Lower leg skin (tissue), 4 donors: ENCODE data around the gene SCAPER. TPM values are rescaled to one million over a fixed set of nuclear protein-coding genes. Genes with fewer than 3 reads are reported as not detected.

ENCODE experiments used
- DNase-seq, 2 donors: peaks; one replicate each; pipeline ENCODE4 v3.0.0-alpha.2; 2019; ENCODE audit warnings: low spot score in 2 of 2
- H3K4me3 ChIP-seq: fragments of 200-600 bp; sonication (generic); 2 replicates; pipeline ENCODE4 v1.5.1; 2017; ENCODE audit warnings: mild to moderate bottlenecking, low read depth; ENCODE audit not compliant: poor library complexity, severe bottlenecking
- POLR2A ChIP-seq, 2 donors: fragments of 450-650 bp; IDR thresholded peaks; one replicate each; pipeline ENCODE4 v1.6.1; 2016 to 2017; ENCODE audit warnings: antibody characterized with exemption in 2 of 2, mild to moderate bottlenecking in 1 of 2, moderate library complexity in 1 of 2
- WGBS, 2 donors: methylation state at CpG; one replicate each; pipeline ENCODE4 v1.1.5; 2018; 5-methylcytosine and 5-hydroxymethylcytosine counted together
- intact Hi-C: fragments of 100-400 bp; cut with DNase I; formaldehyde crosslinking; loops from one replicate; pipeline ENCODE4 v1.15.0; 2023; ENCODE audit warnings: low total_unique reads
- total RNA-seq, 4 donors: library from RNA; depleted of rRNA; stranded (reverse); fragments of >200 nt; gene quantifications; one replicate each; pipeline ENCODE4 v1.1.0, GENCODE V29; 2016
- TF ChIP-seq, protein P1 (sequence below), 3 donors: fragments of 450-650 bp; IDR thresholded peaks; one replicate each; pipeline ENCODE4 v1.5.1; 2016; ENCODE audit warnings: antibody characterized with exemption in 3 of 3, mild to moderate bottlenecking in 3 of 3, moderate library complexity in 2 of 3

SCAPER gene
- total RNA-seq, 4 donors from 2014 or later = 23.8 to 63.2 (median 32.9) TPM

DNA sequence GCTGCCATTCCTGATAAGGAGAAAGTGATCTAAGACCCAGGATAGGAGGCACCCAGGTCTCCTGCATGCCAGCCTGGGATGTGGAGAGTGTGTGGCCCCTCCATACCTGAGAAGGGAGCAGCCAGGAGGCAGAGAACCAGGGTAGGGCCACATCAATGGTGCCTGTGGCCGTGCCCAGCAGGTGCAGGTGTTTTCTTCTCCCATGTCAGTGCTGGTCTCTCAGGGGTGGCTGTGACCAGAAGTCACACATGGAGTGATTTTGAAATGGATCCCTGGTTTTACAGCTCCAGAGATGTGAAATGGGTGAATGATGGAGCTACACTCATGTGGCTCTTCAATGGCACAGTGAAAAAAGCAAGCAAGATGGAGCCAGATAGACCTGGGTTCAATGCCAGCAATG, 571.8 kb downstream of the SCAPER start:
- DNase-seq = peak in 1 of 2 donors; percentile 37
- intact Hi-C loops = no loop called here
- 100% methylated on average over 1 of the region's 1 CpG for WGBS, 2 donors
- no peak for TF ChIP-seq POLR2A (IDR thresholded peaks at IDR 0.05)
- TF ChIP-seq, protein P1, sequence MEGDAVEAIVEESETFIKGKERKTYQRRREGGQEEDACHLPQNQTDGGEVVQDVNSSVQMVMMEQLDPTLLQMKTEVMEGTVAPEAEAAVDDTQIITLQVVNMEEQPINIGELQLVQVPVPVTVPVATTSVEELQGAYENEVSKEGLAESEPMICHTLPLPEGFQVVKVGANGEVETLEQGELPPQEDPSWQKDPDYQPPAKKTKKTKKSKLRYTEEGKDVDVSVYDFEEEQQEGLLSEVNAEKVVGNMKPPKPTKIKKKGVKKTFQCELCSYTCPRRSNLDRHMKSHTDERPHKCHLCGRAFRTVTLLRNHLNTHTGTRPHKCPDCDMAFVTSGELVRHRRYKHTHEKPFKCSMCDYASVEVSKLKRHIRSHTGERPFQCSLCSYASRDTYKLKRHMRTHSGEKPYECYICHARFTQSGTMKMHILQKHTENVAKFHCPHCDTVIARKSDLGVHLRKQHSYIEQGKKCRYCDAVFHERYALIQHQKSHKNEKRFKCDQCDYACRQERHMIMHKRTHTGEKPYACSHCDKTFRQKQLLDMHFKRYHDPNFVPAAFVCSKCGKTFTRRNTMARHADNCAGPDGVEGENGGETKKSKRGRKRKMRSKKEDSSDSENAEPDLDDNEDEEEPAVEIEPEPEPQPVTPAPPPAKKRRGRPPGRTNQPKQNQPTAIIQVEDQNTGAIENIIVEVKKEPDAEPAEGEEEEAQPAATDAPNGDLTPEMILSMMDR (IDR thresholded peaks at IDR 0.05) = no peak
- no peak overlapping the region for H3K4me3 ChIP-seq

DNA sequence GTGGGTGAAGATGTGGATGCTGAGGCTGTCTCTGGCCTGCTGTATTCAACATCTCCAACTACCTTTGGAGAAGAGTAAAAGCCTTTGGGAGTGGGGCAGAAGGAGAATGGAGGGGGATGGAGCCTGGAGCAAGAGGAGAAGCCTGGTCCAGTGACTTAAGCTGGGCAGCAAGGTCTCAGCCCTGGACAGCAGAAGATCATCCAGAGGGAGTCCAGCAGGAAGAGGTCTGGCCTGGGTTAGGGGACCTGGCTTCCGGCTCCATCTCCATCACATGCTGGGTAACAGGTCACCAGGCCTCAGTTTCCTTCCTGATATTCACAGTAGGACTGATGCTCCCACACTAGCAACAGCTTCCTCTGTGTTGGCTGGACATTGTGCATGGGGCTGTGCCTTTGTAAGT, 572.3 kb downstream of the SCAPER start:
- 100% methylated on average over 1 of the region's 1 CpG for WGBS, 2 donors
- intact Hi-C loops = no loop called here
- peak in 1 of 2 donors; percentile 65 for DNase-seq
- H3K4me3 ChIP-seq = no peak overlapping the region
- no peak for TF ChIP-seq POLR2A (IDR thresholded peaks at IDR 0.05)
- TF ChIP-seq, protein P1 (IDR thresholded peaks at IDR 0.05) = no peak

DNA sequence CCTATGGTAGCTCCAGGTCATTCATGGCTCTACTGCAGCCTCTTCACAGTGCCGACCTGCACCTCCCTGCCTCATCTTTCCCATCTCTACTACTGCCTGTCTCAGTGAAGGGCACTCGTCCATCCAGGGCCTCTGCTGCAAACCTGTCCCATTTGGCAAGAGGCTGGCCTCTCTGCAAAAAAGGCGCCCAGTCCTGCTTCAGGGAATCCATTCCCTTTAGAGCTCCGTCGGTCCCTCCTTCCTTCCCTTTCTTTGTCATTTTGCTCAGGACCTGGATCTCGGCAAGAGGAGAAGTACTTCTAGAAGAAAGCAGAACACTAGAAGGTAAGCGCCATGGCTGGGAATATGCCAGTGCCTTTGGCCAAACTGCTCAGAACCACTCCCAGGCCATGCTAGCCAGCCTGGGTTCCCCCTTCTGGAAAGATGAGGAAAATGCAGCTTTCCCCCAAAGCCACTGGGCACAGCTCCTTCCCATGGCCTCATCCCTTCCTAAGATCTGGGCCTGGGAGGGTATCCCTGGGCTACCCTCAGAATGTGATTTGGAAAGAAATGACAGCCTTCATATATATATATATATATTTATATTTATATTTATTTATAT, 575.0 kb downstream of the SCAPER start:
- intact Hi-C loops = no loop called here
- DNase-seq = peak; percentile 35 to 87
- H3K4me3 ChIP-seq = no peak overlapping the region
- WGBS, 2 donors = 59 to 73% methylated on average over 7 of the region's 7 CpGs
- TF ChIP-seq, protein P1 (IDR thresholded peaks at IDR 0.05) = no peak
- TF ChIP-seq POLR2A (IDR thresholded peaks at IDR 0.05) = no peak

DNA sequence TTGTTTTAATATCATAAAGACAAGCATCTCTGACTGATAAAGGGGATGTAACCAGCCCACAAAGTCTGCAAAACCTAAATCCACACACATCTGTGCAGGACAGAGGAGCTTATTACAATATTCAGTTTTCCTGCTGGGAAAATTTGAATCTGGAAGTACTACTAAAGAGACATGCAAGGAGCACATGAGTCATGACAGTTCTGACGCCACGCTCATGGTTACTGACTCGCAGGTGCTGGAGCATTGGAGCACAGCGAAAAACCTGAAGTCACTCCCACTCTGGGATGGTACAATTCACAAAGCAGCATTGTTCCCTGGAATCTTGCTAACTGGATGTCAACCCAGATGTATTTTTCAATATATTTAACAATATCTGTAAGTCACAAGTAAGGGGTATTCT, 576.2 kb downstream of the SCAPER start:
- WGBS, 2 donors = 70 to 78% methylated on average over 4 of the region's 4 CpGs
- TF ChIP-seq, protein P1 (IDR thresholded peaks at IDR 0.05) = no peak
- TF ChIP-seq POLR2A (IDR thresholded peaks at IDR 0.05) = no peak
- intact Hi-C loops = no loop called here
- no peak overlapping the region for H3K4me3 ChIP-seq
- peak in 1 of 2 donors; percentile 49 for DNase-seq

DNA sequence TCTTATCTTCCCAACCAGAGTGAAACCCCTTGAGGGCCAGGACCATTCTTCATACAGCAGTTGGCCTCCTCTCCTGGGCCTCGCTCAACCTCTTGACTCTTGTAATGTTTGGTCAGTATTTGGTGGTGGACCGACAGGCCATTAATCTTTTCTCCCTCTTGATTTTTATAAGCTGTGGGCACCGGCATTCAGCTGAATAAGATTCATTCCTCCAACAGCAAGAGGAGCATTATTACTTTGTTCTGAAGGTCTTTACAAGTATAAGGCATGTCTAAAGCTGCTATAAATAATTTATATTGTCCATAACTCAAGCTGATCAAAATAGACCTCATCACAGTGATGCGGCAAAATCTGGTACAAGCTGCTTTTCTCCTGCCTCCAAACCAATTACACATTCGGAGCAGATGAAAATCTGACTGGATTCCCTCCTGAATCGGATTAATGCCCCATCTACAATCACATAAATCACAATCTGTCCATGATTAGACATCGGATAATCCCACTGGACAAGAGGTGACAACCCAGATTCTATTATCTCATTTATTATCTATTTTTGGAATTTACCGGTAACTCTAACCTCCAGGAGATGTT, 576.9 kb downstream of the SCAPER start:
- TF ChIP-seq, protein P1 (IDR thresholded peaks at IDR 0.05) = no peak
- TF ChIP-seq POLR2A (IDR thresholded peaks at IDR 0.05) = no peak
- intact Hi-C loops = no loop called here
- DNase-seq = no peak
- H3K4me3 ChIP-seq = no peak overlapping the region
- WGBS, 2 donors = 91 to 93% methylated on average over 8 of the region's 8 CpGs
